Right cardiac atrium (tissue), 5 donors: ENCODE measurements around the gene ADAM21. TPM values are rescaled to one million over a fixed set of nuclear protein-coding genes. Genes with fewer than 3 reads are reported as not detected.
"Not testable (repeated sequence)": the region's sequence is repeated elsewhere in the genome, so short reads cannot be mapped to it uniquely, and the experiment has no call there.

Experiments
- ATAC-seq, 2 donors: fragments of 200-7000 bp; cut with Tn5 transposase; one replicate each; pipeline versions ENCODE4 v1.8.0 to v1.9.1; 2020; ENCODE audit warnings: moderate library complexity in 2 of 2, mild to moderate bottlenecking in 1 of 2
- DNase-seq, 3 donors: peaks; one replicate each; pipeline ENCODE4 v3.0.0-alpha.2; 2020
- H3K27ac ChIP-seq: one replicate; pipeline ENCODE4 v1.5.1; 2013; ENCODE audit warnings: mild to moderate bottlenecking, low read length, control low read depth, moderate library complexity
- H3K27me3 ChIP-seq: one replicate; pipeline ENCODE4 v1.6.1; 2013; ENCODE audit not compliant: control insufficient read depth, insufficient read depth
- H3K4me1 ChIP-seq: one replicate; pipeline ENCODE4 v1.6.1; 2013; ENCODE audit warnings: low read length; ENCODE audit not compliant: control insufficient read depth, insufficient read depth
- H3K4me3 ChIP-seq: one replicate; pipeline ENCODE4 v1.5.1; 2013; ENCODE audit warnings: low read length, control low read depth
- H3K9me3 ChIP-seq: one replicate; pipeline ENCODE4 v1.6.1; 2013; ENCODE audit warnings: low read length; ENCODE audit not compliant: control insufficient read depth
- WGBS: extraction: QIAGEN DNeasy Blood & Tissue Kit; methylation state at CpG from one replicate; pipeline ENCODE4 v1.1.7; 2013; 5-methylcytosine and 5-hydroxymethylcytosine counted together
- intact Hi-C, 4 donors: fragments of 100-400 bp; cut with DNase I; formaldehyde crosslinking; loops; one replicate each; pipeline versions ENCODE4 v1.11.0 to v1.14.0; 2022 to 2023
- polyA plus RNA-seq: library from polyadenylated mRNA; stranded (reverse); fragments of 200-250 nt; gene quantifications from one replicate; pipeline ENCODE4 v1.2.3, GENCODE V29; 2013
- total RNA-seq, 4 donors: library from RNA; stranded (reverse); fragmentation: NEBNext Ultra II Directional; extraction: Animal tissue kit (Norgen Biotek cat#: 25700); gene quantifications; one replicate each; pipeline ENCODE4 v1.2.1, GENCODE V29; 2021
- donor health status: healthy with polysubstance abuse.
- donor health status: DM: no; HTN: yes; CAD: no.
- donor health status: DM: no; HTN: no; CAD: no.
- donor health status: DM: no; HTN: yes; CAD: no; lungs with severe emphysema.
- donor health status: DM: yes; HTN: yes; CAD: no.

Gene ADAM21
- total and polyA plus RNA-seq, 5 donors: 0.29 to 0.37 (median 0.33) TPM; not detected in 1

DNA sequence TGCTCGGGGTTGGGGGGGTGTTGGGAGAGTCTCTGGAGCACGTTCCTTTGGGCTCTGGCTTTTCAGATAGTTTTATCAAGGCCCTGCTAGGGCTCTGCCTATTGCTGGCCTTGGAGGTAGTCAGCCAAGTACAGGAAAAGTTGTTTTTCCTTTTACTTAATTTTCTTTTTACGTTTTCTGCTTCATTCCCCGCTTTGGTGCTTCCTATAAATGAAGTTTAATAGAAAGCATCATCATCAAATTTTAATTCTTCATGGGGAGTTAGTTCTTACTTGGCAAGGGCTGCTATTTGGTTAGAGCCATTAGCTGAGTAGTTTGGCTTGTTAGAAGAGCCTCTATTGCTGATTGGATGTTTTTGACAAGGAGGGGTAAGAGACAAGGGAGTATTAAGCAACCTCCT, 15.1 kb upstream of the ADAM21 start:
- no peaks in the 10 kb centered on the region for H3K27me3 ChIP-seq
- no peaks in the 10 kb centered on the region for H3K4me1 ChIP-seq
- 37% methylated on average over 4 of the region's 4 CpGs for WGBS
- no peak overlapping the region for H3K27ac ChIP-seq
- no peak overlapping the region for H3K4me3 ChIP-seq
- DNase-seq (no peak), ATAC-seq (no peak)
- peaks cover 2% of the 10 kb centered on the region for H3K9me3 ChIP-seq
- intact Hi-C loops: no loop called here

DNA sequence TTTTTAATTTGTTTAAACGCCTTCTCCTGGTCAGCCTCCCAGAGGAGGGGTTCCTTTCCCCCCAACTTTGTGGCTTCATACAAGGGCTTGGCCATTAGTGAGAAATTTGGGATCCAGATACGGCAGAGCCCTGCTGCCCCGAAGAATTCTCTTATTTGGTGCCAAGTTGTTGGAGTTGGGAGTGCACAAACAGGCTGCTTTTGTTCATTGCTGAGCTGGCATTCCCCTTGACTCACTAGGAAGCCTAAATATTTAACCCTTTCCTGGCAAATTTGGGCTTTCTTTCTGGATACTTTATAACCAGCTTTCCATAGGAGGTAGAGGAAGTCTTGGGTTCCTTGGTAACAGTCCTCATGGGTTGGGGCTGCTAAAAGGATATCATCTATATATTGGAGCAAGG, 10.3 kb upstream of the ADAM21 start:
- ATAC-seq (no peak), DNase-seq (no peak)
- no peak overlapping the region for H3K4me3 ChIP-seq
- H3K27ac ChIP-seq: no peak overlapping the region
- no peaks in the 10 kb centered on the region for H3K9me3 ChIP-seq
- intact Hi-C loops: no loop called here
- no peaks in the 10 kb centered on the region for H3K27me3 ChIP-seq
- 80% methylated on average over 3 of the region's 3 CpGs for WGBS
- H3K4me1 ChIP-seq: no peaks in the 10 kb centered on the region

DNA sequence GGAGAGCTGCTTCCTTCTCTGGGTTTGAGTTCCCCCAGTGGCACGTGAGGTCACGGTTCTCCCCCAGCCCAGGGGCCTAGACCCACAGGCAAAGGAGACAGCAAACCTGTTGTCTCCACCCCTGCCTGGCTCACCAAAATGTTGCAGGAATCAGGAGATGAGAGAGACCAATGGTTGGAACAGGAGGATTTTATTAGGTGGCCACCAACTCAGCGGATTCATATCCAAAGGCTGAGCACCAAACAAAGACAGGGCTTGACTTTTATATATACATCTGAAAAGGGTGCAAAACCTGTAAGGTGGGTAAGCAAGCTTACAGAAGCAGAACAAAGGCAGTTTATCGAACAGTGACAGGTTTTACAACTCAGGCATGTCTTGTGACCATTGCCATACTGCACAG, 9.2 kb upstream of the ADAM21 start:
- 87% methylated on average over 4 of the region's 4 CpGs for WGBS
- intact Hi-C loops: no loop called here
- Histone ChIP-seq H3K27me3 (no peaks in the 10 kb centered on the region), H3K9me3 (no peaks in the 10 kb centered on the region), H3K27ac (no peak overlapping the region), H3K4me3 (no peak overlapping the region), H3K4me1 (no peaks in the 10 kb centered on the region)
- DNase-seq (no peak), ATAC-seq (no peak)

DNA sequence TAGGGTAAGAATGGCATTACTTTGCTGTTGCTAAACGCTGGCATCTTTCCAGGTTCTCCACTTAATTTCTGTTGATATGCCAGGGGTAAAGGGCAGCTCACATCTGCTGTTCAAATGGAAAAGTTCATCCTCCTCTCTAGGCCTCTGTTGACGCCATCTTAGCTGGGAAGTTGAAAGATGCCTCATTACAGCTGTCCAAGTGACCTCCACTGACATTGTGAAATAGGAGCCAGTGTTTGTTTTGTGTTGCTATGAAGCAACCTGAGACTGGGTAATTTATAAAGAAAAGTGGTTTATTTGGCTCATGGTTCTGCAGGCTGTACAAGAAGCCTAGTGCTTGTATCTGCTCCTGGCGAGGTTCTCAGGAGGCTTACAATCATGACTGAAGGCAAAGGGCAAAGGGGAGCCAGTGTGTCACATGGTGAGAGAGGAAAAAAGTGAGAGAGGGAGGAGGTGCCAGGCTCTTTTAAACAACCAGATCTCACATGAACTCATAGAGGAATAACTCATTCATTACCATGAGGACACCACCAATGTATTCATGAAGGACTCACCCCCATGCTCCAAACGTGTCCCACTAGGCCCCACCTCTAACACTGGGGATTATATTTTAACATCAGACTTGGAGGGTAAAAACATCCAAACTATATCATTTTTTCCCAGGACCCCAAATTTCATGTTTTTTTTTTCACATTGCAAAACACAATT, 3.2 kb upstream of the ADAM21 start:
- 66% methylated on average over 4 of the region's 4 CpGs for WGBS
- DNase-seq (no peak), ATAC-seq (no peak)
- Histone ChIP-seq H3K27me3 (no peaks in the 10 kb centered on the region), H3K9me3 (no peaks in the 10 kb centered on the region), H3K4me3 (no peak overlapping the region), H3K27ac (no peak overlapping the region), H3K4me1 (no peaks in the 10 kb centered on the region)
- intact Hi-C loops: no loop called here

DNA sequence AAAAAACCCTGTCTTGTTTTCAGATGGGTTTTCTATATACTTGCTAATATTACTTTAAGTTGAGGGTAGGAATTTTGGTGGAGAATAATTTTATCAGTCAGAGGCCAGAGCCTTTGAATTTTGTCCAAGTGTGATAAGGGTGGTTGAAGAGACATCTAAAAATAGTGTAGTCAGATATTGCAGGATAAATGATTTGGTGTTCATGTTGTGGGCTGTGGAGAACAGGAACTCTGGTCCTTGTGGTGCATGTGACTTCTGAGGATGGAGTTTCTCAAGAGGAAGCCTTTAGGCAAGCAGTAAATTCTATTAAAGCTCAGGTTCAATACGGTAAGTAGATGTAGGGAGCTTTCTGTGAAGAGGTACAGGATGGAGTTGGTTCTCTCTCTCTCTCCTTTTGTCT, 2.8 kb downstream of the ADAM21 start:
- intact Hi-C loops: no loop called here
- no peaks in the 10 kb centered on the region for H3K9me3 ChIP-seq
- no peaks in the 10 kb centered on the region for H3K4me1 ChIP-seq
- ATAC-seq (no peak), DNase-seq (no peak)
- H3K27ac ChIP-seq: no peak overlapping the region
- WGBS: 26% methylated on average over 1 of the region's 1 CpG
- H3K4me3 ChIP-seq: no peak overlapping the region
- no peaks in the 10 kb centered on the region for H3K27me3 ChIP-seq

DNA sequence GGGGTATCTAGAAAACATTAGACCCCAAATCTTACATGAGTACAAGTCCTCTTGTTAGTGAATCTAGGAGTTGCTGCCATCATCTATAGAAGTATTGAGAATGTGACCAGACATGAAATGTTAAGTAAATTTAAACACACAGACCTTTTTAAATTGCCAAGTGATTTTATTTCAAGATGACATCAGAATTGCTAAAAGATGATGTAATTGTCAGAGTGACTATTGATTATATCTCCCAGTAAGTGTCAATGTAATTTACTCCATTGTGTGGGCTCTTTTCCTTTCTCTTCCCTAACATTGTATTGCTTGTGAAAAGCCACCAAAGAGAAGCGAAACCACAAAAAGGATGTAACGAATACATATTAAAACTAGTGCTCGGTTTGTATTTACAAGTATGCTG, 16.8 kb downstream of the ADAM21 start:
- DNase-seq (no peak), ATAC-seq (no peak)
- Histone ChIP-seq H3K4me3 (no peak overlapping the region), H3K4me1 (no peaks in the 10 kb centered on the region), H3K27ac (no peak overlapping the region), H3K27me3 (no peaks in the 10 kb centered on the region), H3K9me3 (no peaks in the 10 kb centered on the region)
- intact Hi-C loops: no loop called here
- WGBS: 91% methylated on average over 3 of the region's 3 CpGs

DNA sequence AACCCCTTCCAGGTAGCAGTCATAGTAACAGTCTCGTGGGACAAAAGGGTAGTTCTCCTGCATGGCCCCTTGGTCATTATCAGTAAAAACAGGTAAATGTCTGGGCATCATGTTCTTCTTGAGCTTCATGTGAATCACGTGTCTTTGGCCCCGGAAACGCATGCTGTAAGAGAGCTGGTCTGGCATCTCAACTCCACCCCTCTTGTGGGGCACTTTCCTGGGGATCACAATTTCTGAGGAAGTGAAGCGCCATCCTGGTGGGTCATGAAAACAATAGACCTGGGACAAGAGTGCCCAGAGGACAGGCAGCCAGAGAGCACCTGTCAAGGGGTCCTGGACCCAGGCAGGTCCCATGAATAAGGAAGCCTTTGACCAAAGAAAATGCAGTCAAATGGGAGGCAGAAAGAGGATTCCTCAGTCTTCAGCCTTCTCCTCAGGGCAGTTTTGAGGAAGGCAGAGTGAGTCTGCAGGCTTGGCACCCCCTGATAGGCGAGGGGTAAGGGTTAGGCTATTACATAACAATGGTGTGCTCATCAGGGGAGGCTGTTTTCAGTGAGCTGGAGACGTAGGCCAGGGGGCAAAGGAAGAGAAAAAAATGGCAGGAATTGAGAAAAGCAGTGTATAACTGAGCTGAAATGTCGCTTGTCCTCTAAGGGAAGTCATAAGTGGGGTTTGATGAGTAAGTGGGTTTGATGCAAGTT, 19.0 kb downstream of the ADAM21 start:
- H3K9me3 ChIP-seq, H3K4me1 ChIP-seq, ATAC-seq, H3K27me3 ChIP-seq, H3K27ac ChIP-seq, DNase-seq, H3K4me3 ChIP-seq, intact Hi-C loops: not testable (repeated sequence)
- WGBS: 83% methylated on average over 8 of the region's 8 CpGs

DNA sequence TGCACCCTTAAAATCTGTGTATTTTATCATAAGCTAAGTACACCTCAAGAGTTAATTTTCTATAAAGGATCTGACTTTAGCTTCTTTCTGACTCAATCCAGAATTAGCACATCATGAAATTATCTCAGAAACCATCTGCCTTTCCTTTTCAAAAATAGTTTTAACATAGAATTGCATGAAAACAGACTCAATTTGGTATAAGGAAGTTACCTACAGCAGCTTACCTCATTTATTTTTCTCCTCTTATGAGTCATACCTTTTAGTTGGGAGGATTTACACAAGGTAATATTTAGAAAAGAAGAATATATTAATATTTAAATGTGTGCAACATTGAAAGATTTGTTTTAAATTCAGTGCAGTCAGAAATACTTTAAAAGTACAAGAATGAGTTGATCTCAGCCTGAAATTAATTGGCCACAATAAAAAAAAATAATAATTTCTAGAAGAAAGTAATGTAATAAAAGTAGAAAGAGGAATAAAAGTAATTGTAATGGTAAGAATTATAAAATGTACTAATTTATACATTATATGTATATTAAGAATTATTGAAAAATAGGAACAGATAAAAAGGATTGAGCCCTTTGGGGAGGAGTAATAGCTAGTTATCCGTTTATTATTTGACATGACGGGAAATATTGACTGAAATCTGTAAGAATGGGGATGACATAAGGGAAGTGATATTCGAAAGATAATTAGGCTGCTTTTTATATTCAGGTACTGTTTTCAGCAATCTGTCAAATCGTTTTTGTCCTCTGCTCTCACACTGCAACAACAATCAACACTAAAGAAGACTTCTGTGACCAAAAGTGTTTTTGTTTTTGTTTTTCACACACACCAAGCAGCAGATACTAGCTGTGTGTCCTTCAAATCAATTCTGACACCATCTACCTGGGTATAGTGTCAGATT, 20.5 kb downstream of the ADAM21 start:
- Histone ChIP-seq H3K9me3 (no peaks in the 10 kb centered on the region), H3K27me3 (no peaks in the 10 kb centered on the region), H3K4me3 (no peak overlapping the region), H3K4me1 (no peaks in the 10 kb centered on the region), H3K27ac (no peak overlapping the region)
- DNase-seq (no peak), ATAC-seq (no peak)
- intact Hi-C loops: no loop called here
- WGBS: 85% methylated on average over 4 of the region's 4 CpGs

DNA sequence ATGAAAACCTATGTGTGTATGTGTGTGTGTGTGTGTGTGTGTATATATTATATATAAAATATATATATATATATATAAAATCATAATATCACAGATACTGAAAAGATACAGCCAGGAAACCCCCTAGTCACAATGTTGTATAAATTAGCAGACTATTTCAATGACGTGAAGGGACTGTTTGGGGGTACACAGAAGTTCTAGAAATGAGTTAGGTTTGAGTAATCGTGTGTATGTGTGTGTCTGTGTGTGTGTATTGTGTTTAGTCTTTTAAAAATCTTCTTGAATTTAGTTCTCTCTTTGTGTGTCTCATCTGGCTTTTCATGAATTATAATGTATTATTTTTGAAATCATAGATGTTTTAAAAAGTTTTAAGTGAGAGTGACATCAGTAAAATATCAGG, 21.9 kb downstream of the ADAM21 start:
- H3K4me3 ChIP-seq: no peak overlapping the region
- intact Hi-C loops: no loop called here
- H3K4me1 ChIP-seq: no peaks in the 10 kb centered on the region

DNA sequence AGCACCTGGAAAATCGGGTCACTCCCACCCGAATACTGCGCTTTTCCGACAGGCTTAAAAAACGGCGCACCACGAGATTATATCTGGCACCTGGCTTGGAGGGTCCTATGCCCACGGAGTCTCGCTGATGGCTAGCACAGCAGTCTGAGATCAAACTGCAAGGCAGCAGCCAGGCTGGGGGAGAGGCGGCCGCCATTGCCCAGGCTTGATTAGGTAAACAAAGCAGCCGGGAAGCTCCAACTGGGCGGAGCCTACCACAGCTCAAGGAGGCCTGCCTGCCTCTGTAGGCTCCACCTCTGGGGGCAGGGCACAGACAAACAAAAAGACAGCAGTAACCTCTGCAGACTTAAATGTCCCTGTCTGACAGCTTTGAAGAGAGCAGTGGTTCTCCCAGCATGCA, 23.5 kb downstream of the ADAM21 start:
- H3K27me3 ChIP-seq, H3K27ac ChIP-seq, H3K4me1 ChIP-seq, ATAC-seq, H3K9me3 ChIP-seq, intact Hi-C loops, H3K4me3 ChIP-seq, DNase-seq: not testable (repeated sequence)
- WGBS: 91% methylated on average over 13 of the region's 13 CpGs

More for the DNA sequence above, 21.9 kb downstream of the ADAM21 start:
- no peaks in the 10 kb centered on the region for H3K9me3 ChIP-seq
- no peaks in the 10 kb centered on the region for H3K27me3 ChIP-seq
- no peak for DNase-seq
- ATAC-seq: no peak
- WGBS: 79% methylated on average over 2 of the region's 2 CpGs
- no peak overlapping the region for H3K27ac ChIP-seq
